ENCODE results near the gene CDH5.

The CDH5 gene

GRCh38 chr16:66364117-66364958 lies 2.2 kb upstream of the CDH5 start:
- no peaks in the 10 kb centered on the region for H3K36me3 ChIP-seq
- no peaks in the 10 kb centered on the region for H3K9me3 ChIP-seq
- H3K4me1 ChIP-seq = no peaks in the 10 kb centered on the region
- peak overlapping the region; percentile 5; the same call in 1 of the 2 replicates for H3K4me3 ChIP-seq (ENCODE audit: low read depth, low read length)
- DNase-seq = peak; percentile 45
- TF ChIP-seq CTCF (IDR thresholded peaks at IDR 0.05; ENCODE audit: low read depth, low read length) = no peak
- H3K27me3 ChIP-seq = no peaks in the 10 kb centered on the region

- H3K27me3 ChIP-seq = no peaks in the 10 kb centered on the region
- no peak overlapping the region for H3K4me3 ChIP-seq (ENCODE audit: low read depth, low read length)
- no peak for DNase-seq
- no peaks in the 10 kb centered on the region for H3K9me3 ChIP-seq
- no peak for TF ChIP-seq CTCF (IDR thresholded peaks at IDR 0.05; ENCODE audit: low read depth, low read length)
- H3K36me3 ChIP-seq = no peaks in the 10 kb centered on the region
- no peaks in the 10 kb centered on the region for H3K4me1 ChIP-seq
These were observed 1.6 kb upstream of the CDH5 start for GRCh38 chr16:66364959-66365306.

DNA sequence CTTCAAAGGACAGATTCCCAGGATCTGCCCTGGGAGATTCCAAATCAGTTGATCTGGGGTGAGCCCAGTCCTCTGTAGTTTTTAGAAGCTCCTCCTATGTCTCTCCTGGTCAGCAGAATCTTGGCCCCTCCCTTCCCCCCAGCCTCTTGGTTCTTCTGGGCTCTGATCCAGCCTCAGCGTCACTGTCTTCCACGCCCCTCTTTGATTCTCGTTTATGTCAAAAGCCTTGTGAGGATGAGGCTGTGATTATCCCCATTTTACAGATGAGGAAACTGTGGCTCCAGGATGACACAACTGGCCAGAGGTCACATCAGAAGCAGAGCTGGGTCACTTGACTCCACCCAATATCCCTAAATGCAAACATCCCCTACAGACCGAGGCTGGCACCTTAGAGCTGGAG lies 840 bp upstream of the CDH5 start:
- TF ChIP-seq CTCF (IDR thresholded peaks at IDR 0.05; ENCODE audit: low read depth, low read length) = no peak
- Histone ChIP-seq H3K36me3 (no peaks in the 10 kb centered on the region), H3K4me3 (ENCODE audit: low read depth, low read length) (no peak overlapping the region), H3K4me1 (no peaks in the 10 kb centered on the region), H3K27me3 (no peaks in the 10 kb centered on the region), H3K9me3 (no peaks in the 10 kb centered on the region)
- no peak for DNase-seq

DNA sequence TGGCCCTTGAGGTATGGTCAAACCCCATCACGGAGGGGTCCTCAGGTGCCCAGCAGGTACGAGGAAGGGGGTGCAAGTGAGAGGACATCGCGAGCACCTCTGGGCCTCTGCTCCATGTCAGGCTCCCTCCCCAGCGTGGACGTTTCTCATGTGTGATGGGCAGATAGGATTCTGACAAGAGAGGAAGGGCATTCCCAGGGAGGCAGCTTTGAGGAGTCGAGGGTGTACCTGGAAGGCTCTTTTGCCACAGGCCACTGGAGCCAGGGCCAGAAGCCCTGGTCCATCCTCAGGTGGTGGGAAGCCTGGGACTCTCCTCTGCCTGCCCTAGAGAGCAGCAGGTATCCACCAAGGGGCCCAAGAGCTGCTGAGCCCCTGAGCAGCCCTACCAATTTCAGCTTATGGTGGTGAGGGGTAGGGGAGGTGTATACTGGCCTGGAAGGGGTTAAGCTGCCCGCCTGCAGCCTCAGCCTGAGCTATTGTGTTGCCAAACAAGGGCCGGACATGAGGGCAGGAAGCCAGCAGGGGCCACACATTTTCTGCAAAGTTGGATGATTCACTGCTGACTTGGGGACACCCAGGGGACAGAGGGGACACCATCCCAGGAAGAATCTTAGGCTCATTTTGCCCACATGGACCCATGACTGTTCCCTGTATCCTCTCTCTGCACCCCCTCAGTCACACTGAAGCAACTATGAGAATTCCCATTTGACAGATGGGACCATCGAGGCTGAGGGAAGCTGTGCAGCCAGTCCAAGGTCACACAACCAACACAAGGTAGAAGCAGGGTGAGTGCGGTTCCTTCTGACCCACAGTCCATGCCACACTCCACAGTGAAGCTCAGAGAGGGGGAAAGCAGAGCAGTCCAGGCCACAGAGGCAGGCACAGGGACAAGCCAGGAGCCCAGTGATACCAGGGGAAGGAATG lies 1.7 kb downstream of the CDH5 start:
- TF ChIP-seq CTCF (IDR thresholded peaks at IDR 0.05; ENCODE audit: low read depth, low read length) = no peak
- DNase-seq = no peak
- H3K4me3 ChIP-seq (ENCODE audit: low read depth, low read length) = no peak overlapping the region
- H3K9me3 ChIP-seq = no peaks in the 10 kb centered on the region
- H3K4me1 ChIP-seq = no peaks in the 10 kb centered on the region
- no peaks in the 10 kb centered on the region for H3K36me3 ChIP-seq
- H3K27me3 ChIP-seq = no peaks in the 10 kb centered on the region

- H3K4me3 ChIP-seq (ENCODE audit: low read depth, low read length) = no peak overlapping the region
- no peak for DNase-seq
These were observed 2.6 kb downstream of the CDH5 start for GRCh38 chr16:66369055-66369592.

More at GRCh38 chr16:66369055-66369592, 2.6 kb downstream of the CDH5 start:
- Histone ChIP-seq H3K36me3 (no peaks in the 10 kb centered on the region), H3K27me3 (no peaks in the 10 kb centered on the region), H3K9me3 (no peaks in the 10 kb centered on the region), H3K4me1 (no peaks in the 10 kb centered on the region)
- TF ChIP-seq CTCF (IDR thresholded peaks at IDR 0.05; ENCODE audit: low read depth, low read length) = no peak

Measured in BE2C (cell line).